Measurements from ENCODE around the gene IMMP2L.

IMMP2L gene

GRCh38 chr7:111410899-111411298 is 151.4 kb downstream of the IMMP2L start:
- in situ Hi-C loops (cut with HindIII; ENCODE audit: low pct_unique_long_range_greater_than_20kb, low sequenced_read_pairs): no loop called here
- TF ChIP-seq JUND (IDR thresholded peaks at IDR 0.05; ENCODE audit: low read depth): no peak

GRCh38 chr7:111409714-111410422 is 152.4 kb downstream of the IMMP2L start:
- DNase-seq (ENCODE audit: low read depth in 1 of 2, low spot score in 1 of 2): no peak
- no peak for TF ChIP-seq JUND (IDR thresholded peaks at IDR 0.05; ENCODE audit: low read depth)
- in situ Hi-C loops (cut with HindIII; ENCODE audit: low pct_unique_long_range_greater_than_20kb, low sequenced_read_pairs): no loop called here

More at GRCh38 chr7:111410899-111411298, 151.4 kb downstream of the IMMP2L start:
- no peak for DNase-seq (ENCODE audit: low read depth in 1 of 2, low spot score in 1 of 2)

GRCh38 chr7:111408724-111409123 is 153.6 kb downstream of the IMMP2L start:
- in situ Hi-C loops (cut with HindIII; ENCODE audit: low pct_unique_long_range_greater_than_20kb, low sequenced_read_pairs): no loop called here
- TF ChIP-seq JUND (IDR thresholded peaks at IDR 0.05; ENCODE audit: low read depth): no peak
- no peak for DNase-seq (ENCODE audit: low read depth in 1 of 2, low spot score in 1 of 2)

- TF ChIP-seq JUND (IDR thresholded peaks at IDR 0.05; ENCODE audit: low read depth): no peak
- DNase-seq (ENCODE audit: low read depth in 1 of 2, low spot score in 1 of 2): no peak
- in situ Hi-C loops (cut with HindIII; ENCODE audit: low pct_unique_long_range_greater_than_20kb, low sequenced_read_pairs): no loop called here
Measured at GRCh38 chr7:111407258-111407657, 155.0 kb downstream of the IMMP2L start.

GRCh38 chr7:111405621-111406020 is 156.7 kb downstream of the IMMP2L start:
- in situ Hi-C loops (cut with HindIII; ENCODE audit: low pct_unique_long_range_greater_than_20kb, low sequenced_read_pairs): no loop called here
- TF ChIP-seq JUND (IDR thresholded peaks at IDR 0.05; ENCODE audit: low read depth): no peak
- no peak for DNase-seq (ENCODE audit: low read depth in 1 of 2, low spot score in 1 of 2)

- DNase-seq (ENCODE audit: low read depth in 1 of 2, low spot score in 1 of 2): no peak
- in situ Hi-C loops (cut with HindIII; ENCODE audit: low pct_unique_long_range_greater_than_20kb, low sequenced_read_pairs): no loop called here
- TF ChIP-seq JUND (IDR thresholded peaks at IDR 0.05; ENCODE audit: low read depth): no peak
Measured at GRCh38 chr7:111401516-111401915, 160.8 kb downstream of the IMMP2L start.

GRCh38 chr7:111400088-111400487 is 162.2 kb downstream of the IMMP2L start:
- TF ChIP-seq JUND (IDR thresholded peaks at IDR 0.05; ENCODE audit: low read depth): no peak
- in situ Hi-C loops (cut with HindIII; ENCODE audit: low pct_unique_long_range_greater_than_20kb, low sequenced_read_pairs): no loop called here

GRCh38 chr7:111394891-111395290 is 167.4 kb downstream of the IMMP2L start:
- in situ Hi-C loops (cut with HindIII; ENCODE audit: low pct_unique_long_range_greater_than_20kb, low sequenced_read_pairs): no loop called here
- TF ChIP-seq JUND (IDR thresholded peaks at IDR 0.05; ENCODE audit: low read depth): no peak
- DNase-seq (ENCODE audit: low read depth in 1 of 2, low spot score in 1 of 2): no peak

More at GRCh38 chr7:111400088-111400487, 162.2 kb downstream of the IMMP2L start:
- DNase-seq (ENCODE audit: low read depth in 1 of 2, low spot score in 1 of 2): no peak

GRCh38 chr7:111393011-111393754 is 169.1 kb downstream of the IMMP2L start:
- in situ Hi-C loops (cut with HindIII; ENCODE audit: low pct_unique_long_range_greater_than_20kb, low sequenced_read_pairs): no loop called here
- no peak for DNase-seq (ENCODE audit: low read depth in 1 of 2, low spot score in 1 of 2)
- no peak for TF ChIP-seq JUND (IDR thresholded peaks at IDR 0.05; ENCODE audit: low read depth)

GRCh38 chr7:111392294-111392693 is 170.0 kb downstream of the IMMP2L start:
- DNase-seq (ENCODE audit: low read depth in 1 of 2, low spot score in 1 of 2): no peak
- in situ Hi-C loops (cut with HindIII; ENCODE audit: low pct_unique_long_range_greater_than_20kb, low sequenced_read_pairs): no loop called here
- no peak for TF ChIP-seq JUND (IDR thresholded peaks at IDR 0.05; ENCODE audit: low read depth)

GRCh38 chr7:111390000-111390399 is 172.3 kb downstream of the IMMP2L start:
- DNase-seq (ENCODE audit: low read depth in 1 of 2, low spot score in 1 of 2): no peak
- in situ Hi-C loops (cut with HindIII; ENCODE audit: low pct_unique_long_range_greater_than_20kb, low sequenced_read_pairs): no loop called here
- TF ChIP-seq JUND (IDR thresholded peaks at IDR 0.05; ENCODE audit: low read depth): no peak

GRCh38 chr7:111388912-111389311 is 173.4 kb downstream of the IMMP2L start:
- TF ChIP-seq JUND (IDR thresholded peaks at IDR 0.05; ENCODE audit: low read depth): no peak
- no peak for DNase-seq (ENCODE audit: low read depth in 1 of 2, low spot score in 1 of 2)
- in situ Hi-C loops (cut with HindIII; ENCODE audit: low pct_unique_long_range_greater_than_20kb, low sequenced_read_pairs): no loop called here

GRCh38 chr7:111388016-111388415 is 174.3 kb downstream of the IMMP2L start:
- DNase-seq (ENCODE audit: low read depth in 1 of 2, low spot score in 1 of 2): no peak
- in situ Hi-C loops (cut with HindIII; ENCODE audit: low pct_unique_long_range_greater_than_20kb, low sequenced_read_pairs): no loop called here
- TF ChIP-seq JUND (IDR thresholded peaks at IDR 0.05; ENCODE audit: low read depth): no peak
